HS-27A (cell line): ENCODE data around the gene RNF38.
"Not testable (repeated sequence)": the region's sequence is repeated elsewhere in the genome, so short reads cannot be mapped to it uniquely, and the experiment has no call there.

Experiments
- DNase-seq: peaks from one replicate; pipeline ENCODE4 v3.0.0-alpha.2; 2012; ENCODE audit warnings: low read depth, missing footprints

RNF38 gene

DNA sequence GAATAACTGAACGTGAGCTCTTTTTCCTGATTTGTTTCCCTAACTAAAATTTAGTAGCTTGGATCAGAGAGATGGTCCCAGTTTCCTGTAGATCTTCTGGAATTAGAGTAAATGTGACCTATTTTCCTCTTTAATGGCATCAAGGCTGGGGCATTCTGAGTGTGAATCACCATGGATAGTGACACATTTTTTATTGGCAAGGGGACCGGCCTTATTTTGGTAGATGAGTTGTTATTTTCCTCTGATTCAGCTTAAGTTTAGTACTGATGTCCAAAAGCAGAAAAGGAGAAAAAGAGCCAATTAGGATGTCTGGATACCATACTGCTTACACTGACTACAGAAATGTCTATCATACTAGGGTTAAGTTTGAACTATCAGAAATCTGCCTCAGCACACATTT lies 68.1 kb downstream of the RNF38 start:
- no peak for DNase-seq

DNA sequence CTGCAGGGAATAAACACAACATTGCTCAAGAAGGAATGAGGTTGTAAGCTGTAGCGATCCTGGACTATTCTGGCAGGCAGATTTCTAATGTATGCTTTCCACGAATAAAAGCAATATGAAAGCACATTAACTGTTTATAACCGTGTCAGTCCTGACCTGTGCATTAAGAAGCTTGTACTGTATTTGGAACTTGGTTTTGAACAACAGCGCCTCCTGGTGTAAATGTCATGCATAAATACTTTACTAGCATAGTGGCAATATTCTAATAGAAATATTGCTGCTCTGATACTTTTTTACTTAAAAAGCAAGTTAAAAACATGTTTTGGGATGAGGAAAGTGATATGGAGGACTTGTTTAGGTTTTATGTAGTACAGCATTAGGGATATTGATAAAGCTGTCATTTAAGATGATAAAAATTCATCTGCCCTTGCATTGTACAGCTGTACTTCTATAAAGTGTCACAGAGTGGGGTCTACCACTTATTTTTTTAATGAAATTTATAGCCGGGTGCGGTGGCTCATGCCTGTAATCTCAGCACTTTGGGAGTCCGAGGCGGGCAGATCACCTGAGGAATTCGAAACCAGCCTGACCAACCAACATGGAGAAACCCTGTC lies 71.2 kb downstream of the RNF38 start:
- DNase-seq: peak; percentile 59

DNA sequence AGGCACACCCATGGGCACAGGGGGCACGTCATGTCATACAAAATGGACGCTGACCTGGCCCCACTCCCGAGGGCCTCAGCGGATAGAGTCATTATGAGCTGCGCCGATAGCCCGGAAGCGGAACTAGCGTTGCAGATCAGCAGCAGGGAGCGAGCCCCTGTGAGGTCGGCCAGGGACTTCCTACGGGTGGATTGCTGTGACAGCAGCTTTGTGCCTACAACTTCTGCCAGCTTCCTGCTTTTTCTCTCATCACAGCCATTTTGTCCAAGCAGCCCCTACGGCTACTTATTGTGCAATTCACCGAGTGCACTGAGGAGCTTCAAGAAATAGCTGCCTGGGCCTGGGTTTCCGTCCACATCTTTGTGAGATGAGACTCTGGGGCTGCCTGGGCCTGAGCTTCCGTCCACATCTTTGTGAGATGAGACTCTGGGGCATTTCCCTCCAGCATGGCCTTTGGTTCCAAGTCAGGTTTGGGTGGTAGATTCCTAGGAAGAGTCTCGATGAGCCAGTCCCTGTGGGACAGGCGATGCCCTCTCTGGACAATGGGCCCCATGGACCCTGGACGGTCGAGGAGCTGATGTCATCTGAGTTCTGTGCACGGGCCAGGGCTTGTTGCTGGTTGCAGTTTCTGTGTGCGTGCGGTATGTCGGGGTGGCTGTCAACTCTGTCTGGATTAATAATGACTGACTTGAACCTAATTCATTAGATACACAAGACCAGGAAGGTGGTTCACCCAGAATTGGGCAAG lies 74.8 kb downstream of the RNF38 start:
- no peak for DNase-seq

DNA sequence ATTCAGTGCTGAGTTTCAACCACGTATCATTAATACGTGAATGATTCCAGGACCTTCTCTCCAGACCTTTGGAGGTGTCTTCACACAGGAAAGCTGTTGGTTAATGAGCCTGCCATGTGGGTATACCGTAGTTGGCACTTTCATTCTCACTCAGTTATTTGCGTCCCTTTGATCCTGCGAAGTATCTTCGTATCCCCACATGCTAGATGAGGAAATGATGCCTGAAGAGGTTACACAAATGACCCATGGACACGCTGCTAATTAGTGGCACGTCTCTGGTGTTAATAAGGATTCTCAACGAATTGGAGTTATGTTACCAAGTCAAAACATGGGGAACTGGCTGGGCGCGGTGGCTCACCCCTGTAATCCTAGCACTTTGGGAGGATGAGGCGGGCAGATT lies 76.1 kb downstream of the RNF38 start:
- no peak for DNase-seq

DNA sequence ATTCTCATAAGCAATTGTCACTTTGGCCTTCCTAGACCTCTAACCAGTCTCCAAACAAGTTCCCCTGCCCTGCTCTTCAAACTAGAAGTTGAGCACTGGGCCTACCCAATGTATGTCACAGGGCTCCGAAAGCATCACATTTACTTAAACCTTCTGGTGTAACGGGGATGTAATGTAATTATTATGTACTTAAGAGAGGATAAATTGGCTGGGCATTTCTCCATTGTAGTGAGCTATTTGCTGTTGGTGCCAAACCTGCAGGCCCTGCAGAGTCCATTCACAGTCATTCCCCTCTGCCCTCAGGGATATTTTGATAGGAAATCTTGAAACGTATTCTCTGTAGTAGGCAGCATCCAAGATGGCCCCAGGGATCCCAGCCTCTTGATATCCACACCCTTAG lies 77.6 kb downstream of the RNF38 start:
- DNase-seq: no peak

DNA sequence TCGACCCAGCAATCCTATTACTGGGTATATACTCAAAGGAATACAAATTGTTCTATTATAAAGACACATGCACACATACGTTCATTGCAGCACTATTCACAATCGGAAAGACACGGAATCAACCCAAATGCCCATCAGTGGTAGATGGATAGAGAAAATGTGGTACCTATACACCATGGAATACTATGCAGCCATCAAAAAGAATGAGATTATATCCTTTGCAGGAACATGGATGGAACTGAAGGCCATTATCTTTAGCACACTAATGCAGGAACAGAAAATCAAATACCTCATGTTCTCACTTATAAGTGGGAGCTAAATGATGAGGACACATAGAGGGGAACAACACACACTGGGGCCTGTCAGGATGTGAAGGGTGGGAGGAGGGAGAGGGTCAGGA lies 78.2 kb downstream of the RNF38 start:
- not testable (repeated sequence) for DNase-seq

DNA sequence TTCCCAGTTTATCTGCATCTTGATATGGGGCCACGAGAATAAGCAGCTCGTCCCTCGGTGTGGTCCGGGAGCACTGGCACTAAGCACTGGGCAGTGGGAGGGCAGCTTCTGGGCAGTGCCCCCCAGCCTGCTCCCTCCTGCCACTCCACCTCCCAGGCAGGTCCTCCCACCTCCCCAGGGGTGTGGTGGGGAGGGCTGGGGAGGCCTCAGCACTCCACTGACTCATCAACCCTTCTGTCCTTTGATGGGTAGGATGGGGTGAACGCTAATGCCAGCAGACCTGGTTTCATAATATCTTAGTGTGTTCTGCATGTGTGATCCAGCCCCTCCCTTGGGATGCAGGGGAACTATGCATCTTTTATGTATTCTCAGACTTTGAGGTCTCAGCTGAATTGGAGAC lies 79.6 kb downstream of the RNF38 start:
- no peak for DNase-seq

DNA sequence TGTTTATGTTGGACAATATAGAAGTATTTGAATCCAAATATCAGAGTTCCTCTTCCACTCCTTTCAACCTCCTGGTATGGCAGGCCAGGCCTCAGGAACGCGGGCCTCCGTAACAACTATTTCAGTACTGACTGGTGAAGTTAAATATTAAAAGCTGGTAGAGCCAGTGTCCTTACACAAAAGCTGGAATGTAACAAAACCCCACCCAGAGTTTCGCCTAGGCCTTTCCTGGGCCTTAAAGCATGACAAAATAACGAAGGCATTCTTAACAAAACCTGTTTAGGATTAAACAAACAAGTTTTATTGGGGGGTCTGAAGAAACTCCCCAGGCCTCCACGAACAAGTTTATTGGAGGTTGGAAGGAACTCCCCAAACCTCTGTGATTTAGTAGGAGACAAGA lies 80.3 kb downstream of the RNF38 start:
- DNase-seq: no peak

DNA sequence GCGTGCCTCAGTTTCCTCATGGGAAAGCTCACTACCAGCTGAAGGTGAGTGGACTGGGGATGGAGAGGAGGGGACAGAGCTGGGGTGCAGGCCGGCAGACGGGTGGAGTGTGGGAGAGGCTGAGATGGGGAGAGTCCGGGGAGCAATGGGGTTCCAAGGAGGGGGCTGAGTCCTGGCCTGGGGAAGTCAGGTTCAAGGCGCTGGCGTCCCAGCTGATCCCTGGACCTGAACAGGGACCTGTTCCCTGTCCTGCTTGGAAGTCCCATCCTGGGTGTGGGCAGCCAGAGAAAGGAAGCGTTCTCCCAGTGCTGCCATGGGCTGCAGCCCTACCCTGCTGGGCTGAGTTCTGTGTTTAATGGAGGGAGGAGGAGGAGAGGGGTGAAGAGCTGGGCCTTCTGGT lies 80.9 kb downstream of the RNF38 start:
- DNase-seq: no peak

DNA sequence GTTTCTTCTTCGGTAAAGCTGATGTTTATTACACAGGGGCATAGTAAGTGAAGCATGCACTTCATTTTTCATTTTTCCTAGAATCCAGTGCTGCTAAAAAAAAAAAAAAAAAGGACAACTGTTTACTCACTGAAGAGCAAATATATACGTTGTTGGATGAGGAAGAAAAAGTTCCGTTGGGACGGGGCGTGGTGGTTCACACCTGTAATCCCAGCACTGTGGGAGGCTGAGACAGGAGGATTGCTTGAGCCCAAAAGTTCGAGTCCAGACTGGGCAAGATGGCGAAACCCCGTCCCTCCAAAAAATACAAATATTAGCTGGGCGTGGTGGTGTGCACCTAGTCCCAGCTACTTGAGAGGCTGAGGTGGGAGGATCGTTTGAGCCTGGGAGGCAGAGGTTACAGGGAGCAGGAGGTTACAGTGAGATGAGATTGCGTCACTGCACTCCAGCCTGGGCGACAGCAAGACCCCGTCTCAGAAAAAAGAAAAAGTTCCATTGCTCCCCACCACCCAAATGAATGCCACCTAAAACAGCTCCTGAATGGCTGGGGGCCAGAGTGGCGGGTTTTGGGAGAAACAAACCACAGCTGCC lies 81.8 kb downstream of the RNF38 start:
- DNase-seq: no peak

DNA sequence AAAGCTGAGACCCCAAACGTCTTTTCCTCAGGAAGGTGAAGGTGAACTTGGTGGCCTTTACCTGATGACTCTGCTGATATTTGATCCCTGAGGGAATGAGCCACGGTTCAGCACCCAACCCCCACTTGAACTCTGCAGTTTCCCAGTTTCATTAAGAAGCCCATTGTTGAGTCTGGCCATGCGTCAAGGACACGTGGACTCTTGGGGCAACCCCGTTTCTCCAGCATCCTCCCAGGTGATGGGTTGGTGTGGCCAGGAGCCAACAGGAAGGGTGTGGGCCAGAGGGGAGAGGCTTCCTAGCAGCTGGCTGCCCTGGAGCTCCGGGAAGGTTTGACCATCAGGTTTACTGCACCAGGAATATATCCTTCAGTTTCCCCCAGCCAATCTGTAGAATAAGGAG lies 82.3 kb downstream of the RNF38 start:
- DNase-seq: no peak

DNA sequence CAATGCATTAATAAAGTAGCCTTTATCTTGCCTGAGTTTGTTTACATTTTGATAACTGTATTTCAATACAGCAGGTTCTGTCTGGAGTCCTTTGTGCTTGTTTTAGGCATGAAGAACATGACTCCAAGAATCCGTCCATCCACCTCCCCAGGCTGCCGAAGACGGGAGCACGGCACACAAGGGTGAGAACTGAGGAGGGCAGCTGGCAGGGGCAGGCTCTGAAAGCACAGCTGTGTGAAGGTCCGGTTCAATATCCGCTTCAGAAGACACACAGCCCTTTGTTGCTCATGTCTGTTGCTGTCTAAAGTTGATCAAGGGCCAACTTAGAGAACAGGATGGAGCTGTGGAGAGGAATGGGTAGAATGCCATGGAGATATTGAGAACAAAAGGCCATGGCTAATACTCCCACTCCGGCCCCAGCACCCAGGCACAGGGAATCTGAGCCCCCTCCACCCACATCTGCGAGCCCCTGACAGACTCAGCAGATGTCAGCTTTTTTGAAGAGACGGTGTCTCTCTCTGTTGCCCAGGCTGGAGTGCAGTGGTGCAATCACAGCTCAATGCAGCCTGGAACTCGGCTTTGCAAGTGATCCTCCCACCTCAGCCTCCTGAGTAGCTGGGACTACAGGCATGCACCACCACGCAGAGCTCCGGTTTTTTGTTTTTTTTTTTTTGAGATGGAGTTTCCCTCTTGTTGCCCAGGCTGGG lies 83.3 kb downstream of the RNF38 start:
- no peak for DNase-seq

DNA sequence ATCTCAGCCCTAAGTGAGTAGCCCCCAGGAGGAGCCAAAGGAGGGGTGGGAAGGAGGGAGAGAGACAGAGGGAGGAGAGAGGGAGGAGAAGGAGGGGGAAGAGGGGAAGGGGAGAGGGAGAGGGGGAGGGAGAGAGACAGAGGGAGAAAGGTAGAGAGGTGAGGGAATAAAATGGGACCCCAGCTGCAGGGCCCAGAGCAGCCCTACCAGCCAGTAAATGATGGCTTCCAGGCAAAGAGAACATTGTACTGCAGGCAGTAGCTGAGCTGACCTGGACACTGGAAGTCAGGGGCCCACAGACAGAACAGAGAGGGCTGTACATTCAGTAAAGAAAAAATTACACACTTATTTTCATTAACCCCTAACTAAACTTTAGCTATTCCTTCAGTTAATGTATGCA lies 84.0 kb downstream of the RNF38 start:
- DNase-seq: no peak

DNA sequence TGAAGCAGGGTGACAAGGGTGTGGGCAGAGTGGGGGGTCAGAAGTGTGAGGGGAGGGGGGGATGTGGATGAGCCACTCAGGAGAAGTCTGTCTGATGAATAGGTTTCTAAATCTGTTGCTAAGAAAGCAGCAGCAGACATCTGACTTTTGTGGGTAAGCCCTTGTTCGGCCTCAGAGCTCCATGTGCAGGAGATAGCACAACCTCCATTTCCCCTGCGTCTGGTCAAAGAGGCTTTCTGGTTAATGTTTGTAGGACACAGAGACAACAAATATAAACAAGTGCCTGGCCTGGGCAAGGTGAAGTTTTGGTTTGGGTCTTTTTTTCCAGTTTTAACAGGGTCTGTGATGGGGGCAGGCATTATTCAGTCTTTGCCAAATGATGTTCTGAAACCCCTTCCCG lies 84.8 kb downstream of the RNF38 start:
- no peak for DNase-seq

DNA sequence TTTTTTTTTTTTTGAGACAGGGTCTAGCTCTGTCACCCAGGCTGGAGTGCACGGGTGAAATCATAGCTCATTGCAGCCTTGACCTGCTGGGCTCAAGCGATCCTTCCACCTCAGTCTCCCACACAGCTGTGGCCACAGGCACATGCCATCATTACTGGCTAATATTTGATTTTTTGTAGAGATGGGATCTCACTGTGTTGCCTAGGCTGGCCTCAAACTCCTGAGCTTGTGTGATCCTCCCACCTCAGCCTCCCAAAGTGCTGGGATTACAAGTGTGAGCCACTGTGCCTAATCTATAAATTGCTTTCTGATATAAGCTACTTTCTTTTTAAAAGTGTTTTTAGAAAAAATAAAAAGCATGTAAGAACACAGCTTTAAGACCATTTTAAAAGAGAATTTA lies 85.3 kb downstream of the RNF38 start:
- DNase-seq: no peak

DNA sequence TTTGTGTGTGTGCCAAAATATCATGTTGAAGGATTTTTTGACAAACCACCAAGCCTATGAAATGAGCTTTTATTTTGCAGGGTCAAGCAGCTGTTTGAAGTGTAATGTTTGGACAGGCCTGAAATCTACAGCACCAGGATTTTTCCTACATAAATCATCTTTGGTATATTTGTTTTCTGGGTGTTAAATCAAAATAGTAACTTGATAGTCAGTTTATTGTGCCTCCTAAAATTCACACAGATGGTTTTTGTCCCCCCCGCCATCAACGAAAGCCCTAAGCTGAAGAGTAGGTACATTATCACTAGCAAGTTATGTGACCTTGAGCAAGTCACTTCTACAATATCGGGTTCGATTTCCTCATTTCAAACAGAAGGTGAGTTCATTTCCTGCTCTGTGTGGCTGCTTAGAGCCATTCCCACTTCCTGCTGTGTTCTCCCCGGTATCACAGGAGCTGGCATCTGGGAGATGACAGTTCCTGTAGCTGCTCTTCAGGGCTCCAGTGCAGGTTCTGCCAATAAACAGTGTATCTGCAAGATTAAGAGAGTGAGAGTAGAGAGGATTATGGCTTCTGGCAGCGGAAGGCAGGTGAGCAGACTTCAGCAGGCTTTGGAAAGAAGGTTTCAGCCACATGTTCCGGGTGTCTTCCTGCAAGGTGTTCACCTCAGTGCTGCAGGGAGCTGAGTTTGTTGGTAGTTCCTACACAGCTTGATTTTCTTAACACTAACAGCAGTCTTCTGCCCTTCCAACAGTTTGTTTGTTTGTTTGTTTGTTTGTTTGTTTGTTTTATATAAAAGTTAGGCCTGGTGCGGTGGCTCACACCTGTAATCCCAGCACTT lies 93.4 kb downstream of the RNF38 start:
- peak; percentile 39 for DNase-seq

DNA sequence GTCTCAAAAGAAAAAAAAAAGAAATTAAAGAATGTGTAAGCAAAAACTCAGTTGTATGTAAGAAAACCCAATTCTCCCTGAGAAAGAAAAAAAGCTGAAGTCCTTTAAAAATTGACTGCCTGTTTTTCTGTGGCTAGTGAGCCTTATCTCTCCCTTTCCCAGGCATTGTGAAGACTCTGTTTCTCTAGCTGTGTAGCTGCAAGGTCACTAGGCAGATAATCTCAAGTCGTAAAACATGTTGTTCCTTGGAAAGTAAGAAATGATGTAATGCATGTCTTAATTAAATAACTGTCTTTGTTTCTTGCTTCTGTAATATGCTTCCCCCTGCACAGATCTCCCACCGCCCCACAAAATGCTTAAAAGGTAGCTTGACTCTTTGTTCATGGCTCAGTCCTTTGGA lies 95.7 kb downstream of the RNF38 start:
- not testable (repeated sequence) for DNase-seq

DNA sequence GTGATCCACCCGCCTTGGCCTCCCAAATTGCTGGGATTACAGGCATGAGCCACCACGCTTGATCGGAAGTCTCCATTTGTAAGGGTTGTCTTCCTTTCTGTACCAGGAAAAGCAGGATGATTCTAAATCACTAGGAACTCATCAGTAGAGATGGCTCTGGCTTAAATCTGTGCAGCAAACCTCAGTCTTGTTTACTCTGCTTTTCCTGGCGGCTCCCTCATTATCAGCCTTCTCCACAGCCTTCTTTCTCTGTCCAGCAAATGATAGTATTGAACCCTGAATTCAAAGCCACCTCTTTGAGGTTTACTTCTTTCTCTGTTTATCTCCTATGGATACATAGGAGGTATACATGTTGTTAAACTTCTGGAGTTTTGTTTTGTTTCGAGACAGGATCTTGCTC lies 98.8 kb downstream of the RNF38 start:
- DNase-seq: no peak

DNA sequence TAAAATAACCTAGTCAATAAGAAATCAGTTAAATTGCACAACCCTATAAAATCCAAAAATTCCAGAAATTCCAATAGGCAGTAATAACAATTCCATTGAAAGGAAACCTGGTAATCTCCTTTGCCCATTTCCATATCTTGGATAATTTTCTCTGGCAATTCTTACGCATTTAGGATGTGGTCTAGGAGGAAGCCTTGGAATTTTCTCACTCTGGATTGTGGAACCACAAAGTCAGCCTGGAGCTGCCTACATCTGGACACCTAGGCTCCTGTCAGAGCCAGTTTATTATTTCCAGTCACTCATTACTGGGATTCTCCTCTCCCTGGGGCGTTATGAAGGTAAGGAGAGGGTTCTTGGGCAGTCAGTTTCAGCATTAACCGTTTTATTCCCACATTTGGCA lies 101.5 kb downstream of the RNF38 start:
- peak; percentile 64 for DNase-seq

DNA sequence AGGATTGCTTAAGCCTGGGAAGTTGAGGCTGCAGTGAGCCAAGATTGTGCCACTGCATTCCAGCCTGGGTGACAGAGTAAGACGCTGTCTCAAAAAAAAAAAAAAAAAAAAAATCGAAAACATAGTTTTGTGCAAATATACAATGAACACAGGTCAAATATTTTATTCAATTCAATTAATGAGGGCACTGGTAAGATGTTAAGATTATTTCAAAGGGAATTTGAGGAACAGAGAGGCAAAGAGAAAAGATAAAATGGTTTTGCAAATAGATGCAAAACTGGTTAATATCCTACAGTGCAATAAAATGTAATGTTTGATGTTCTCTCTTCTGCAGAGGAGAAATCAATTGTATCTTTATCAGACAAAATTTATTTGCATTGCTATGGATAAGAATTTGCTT lies 102.3 kb downstream of the RNF38 start:
- no peak for DNase-seq

DNA sequence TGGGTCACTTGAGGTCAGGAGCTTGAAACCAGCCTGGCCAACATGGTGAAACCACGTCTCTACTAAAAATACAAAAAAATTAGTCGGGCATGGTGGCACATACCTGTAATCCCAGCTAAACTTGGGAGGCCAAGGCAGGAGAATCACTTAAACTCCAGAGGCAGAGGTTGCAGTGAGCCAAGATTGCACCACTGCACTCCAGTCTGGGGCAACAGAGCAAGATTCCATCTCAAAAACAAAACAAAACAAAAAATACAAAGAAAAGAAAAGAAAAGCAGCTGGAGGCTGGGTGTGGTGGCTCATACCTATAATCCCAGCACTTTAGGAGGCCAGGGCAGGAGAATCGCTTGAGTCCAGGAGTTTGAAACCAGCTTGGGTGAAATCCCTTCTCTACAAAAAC lies 105.1 kb downstream of the RNF38 start:
- DNase-seq: not testable (repeated sequence)

DNA sequence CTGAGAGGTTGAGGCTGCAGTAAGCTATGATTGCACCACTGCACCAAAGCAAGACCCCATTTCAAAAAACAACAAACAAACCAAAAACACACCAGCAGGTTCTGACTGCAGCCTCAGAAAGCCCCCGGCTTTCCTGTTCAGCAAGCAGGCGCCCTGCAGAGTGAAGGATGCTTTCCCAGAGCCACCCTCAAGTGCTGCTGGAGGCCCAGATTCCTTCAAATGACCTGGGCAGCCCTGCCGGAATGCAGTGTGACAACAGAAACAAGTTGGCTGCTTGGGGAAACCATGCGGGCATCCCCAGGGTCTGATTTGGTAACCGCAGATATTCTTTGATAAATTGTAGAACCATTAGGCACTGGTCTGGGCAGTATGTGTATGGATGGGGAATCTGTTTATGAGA lies 106.2 kb downstream of the RNF38 start:
- DNase-seq: no peak
